MM.1S (cell line): Measurements from ENCODE around the gene ARID3B.

Source experiments
- EZH2 ChIP-seq: fragments of 300-600 bp; sonication (generic); optimal IDR thresholded peaks from 2 replicates; pipeline ENCODE3; 2017; ENCODE audit warnings: low read depth, mild to moderate bottlenecking, antibody characterized with exemption, low read length, mixed read lengths
- TF ChIP-seq, protein P1 (sequence below): fragments of 300-600 bp; sonication (generic); IDR thresholded peaks from 2 replicates; pipeline ENCODE4 v1.5.1; 2016; ENCODE audit warnings: antibody characterized with exemption, low read length, mixed read lengths

DNA sequence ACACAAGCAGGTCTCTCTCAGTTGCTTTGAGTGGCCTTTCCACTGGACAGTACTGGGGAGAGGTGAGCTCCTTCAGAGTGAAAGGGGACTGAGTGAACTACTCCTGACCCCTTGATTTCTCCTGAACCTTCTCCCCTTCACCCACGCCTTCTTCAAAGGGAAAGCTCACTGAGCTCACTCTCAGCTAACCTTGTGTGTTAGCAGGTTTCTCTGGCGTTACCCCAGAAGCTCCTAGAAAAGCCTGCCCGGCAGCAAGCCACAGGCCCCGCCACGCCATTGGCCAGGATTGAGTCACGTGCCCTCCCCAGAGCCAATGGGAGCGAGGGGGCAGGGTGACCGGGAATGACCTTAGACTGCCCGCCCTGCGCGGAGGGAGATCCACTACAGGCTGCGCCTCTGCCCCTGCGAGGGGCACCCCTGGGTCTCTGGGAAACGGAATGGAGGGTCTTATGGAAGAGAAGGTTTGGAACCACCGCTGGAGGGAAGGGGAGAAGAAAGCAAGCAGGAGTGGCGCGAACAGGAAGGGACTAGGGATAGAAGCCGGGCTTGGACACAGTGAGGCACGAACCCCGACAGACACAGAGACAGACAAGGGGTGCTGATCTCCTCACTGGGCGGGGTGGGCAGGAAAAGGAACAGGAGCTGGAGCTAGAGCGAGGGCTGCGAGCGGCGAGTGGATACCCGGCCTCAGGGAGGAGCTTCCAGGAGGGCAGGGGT lies 57.3 kb downstream of the ARID3B start:
- TF ChIP-seq EZH2 = no peak
- TF ChIP-seq, protein P1, sequence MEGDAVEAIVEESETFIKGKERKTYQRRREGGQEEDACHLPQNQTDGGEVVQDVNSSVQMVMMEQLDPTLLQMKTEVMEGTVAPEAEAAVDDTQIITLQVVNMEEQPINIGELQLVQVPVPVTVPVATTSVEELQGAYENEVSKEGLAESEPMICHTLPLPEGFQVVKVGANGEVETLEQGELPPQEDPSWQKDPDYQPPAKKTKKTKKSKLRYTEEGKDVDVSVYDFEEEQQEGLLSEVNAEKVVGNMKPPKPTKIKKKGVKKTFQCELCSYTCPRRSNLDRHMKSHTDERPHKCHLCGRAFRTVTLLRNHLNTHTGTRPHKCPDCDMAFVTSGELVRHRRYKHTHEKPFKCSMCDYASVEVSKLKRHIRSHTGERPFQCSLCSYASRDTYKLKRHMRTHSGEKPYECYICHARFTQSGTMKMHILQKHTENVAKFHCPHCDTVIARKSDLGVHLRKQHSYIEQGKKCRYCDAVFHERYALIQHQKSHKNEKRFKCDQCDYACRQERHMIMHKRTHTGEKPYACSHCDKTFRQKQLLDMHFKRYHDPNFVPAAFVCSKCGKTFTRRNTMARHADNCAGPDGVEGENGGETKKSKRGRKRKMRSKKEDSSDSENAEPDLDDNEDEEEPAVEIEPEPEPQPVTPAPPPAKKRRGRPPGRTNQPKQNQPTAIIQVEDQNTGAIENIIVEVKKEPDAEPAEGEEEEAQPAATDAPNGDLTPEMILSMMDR = no peak
